ACC112 (cell line): Measurements from ENCODE around the gene PFDN1.

Source experiments
- H2AFZ ChIP-seq: fragments of 200-600 bp; sonication (generic); one replicate; pipeline ENCODE4 v1.6.0; 2017; ENCODE audit warnings: antibody characterized with exemption, low read length; ENCODE audit not compliant: unreplicated experiment
- H3K27ac ChIP-seq: fragments of 200-600 bp; sonication (generic); 2 replicates; pipeline ENCODE4 v1.5.1; 2014; ENCODE audit warnings: low read depth, mild to moderate bottlenecking, antibody characterized with exemption, low read length, moderate library complexity
- H3K27me3 ChIP-seq: fragments of 200-600 bp; sonication (generic); 2 replicates; pipeline ENCODE4 v1.6.1; 2014; ENCODE audit warnings: mild to moderate bottlenecking, antibody characterized with exemption, low read length, moderate library complexity, mixed read lengths; ENCODE audit not compliant: insufficient read depth
- H3K36me3 ChIP-seq: fragments of 200-600 bp; sonication (generic); 2 replicates; pipeline ENCODE4 v1.6.1; 2016; ENCODE audit warnings: mild to moderate bottlenecking, antibody characterized with exemption, low read length, moderate library complexity, mixed read lengths; ENCODE audit not compliant: insufficient read depth
- H3K4me1 ChIP-seq: fragments of 200-600 bp; sonication (generic); one replicate; pipeline ENCODE4 v1.6.1; 2016; ENCODE audit warnings: low read length, mixed read lengths; ENCODE audit not compliant: insufficient read depth, unreplicated experiment, control insufficient read depth
- H3K4me3 ChIP-seq: fragments of 200-600 bp; sonication (generic); 2 replicates; pipeline ENCODE4 v1.5.1; 2014; ENCODE audit warnings: mild to moderate bottlenecking, low read depth, low read length
- H3K79me2 ChIP-seq: fragments of 200-600 bp; sonication (generic); one replicate; pipeline ENCODE4 v1.6.0; 2016; ENCODE audit warnings: low read length; ENCODE audit not compliant: control insufficient read depth, unreplicated experiment, insufficient read depth

The PFDN1 gene

DNA sequence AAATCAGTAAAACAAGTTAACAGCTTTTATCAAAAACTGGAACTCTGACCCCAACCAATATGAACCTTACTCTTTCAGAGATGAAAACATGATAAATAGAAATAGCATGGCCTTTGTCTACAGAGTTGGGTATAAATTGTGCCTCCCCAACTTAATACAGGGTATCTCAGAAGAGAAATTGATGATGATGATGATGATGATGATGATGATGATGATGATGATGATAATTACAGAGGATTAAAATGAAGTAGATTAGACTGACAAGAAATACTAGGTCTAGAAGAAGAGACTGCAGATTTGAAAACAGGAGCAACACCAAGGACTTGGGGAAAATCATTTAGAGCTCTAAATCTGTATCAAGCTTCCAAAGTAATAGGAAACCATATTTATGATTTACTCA, 27.1 kb downstream of the PFDN1 start:
- peaks cover 5% of the 10 kb centered on the region for H3K79me2 ChIP-seq
- no peak overlapping the region for H3K4me3 ChIP-seq
- H2AFZ ChIP-seq = no peak overlapping the region
- no peaks in the 10 kb centered on the region for H3K27me3 ChIP-seq
- H3K36me3 ChIP-seq = no peaks in the 10 kb centered on the region
- no peak overlapping the region for H3K27ac ChIP-seq
- H3K4me1 ChIP-seq = no peaks in the 10 kb centered on the region

- H3K4me1 ChIP-seq = no peaks in the 10 kb centered on the region
- no peaks in the 10 kb centered on the region for H3K36me3 ChIP-seq
- H3K27me3 ChIP-seq = no peaks in the 10 kb centered on the region
- peaks cover 2% of the 10 kb centered on the region for H3K79me2 ChIP-seq
- no peak overlapping the region for H3K4me3 ChIP-seq
- no peak overlapping the region for H3K27ac ChIP-seq
- H2AFZ ChIP-seq = no peak overlapping the region
These were observed 29.5 kb downstream of the PFDN1 start for GRCh38 chr5:140273401-140273877.

DNA sequence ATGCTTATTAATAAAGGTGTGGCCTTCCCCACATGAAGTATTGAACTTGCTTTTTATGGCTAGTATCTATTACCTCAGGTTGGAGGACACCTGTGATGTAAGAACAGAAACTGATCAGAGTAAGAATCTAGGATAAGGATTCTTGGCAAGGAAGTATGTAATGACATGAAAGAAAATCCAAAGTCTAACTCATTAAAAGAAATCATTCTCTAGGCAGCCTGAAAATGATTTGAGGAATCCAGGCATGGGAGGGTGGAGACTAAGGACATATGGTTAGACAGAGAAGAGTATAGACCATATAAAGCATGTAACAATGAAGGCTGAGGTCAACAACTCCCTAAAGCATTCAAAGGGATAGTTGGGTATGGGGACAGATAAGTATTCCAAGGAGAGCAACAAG, 32.9 kb downstream of the PFDN1 start:
- H3K27me3 ChIP-seq = no peaks in the 10 kb centered on the region
- H3K79me2 ChIP-seq = peaks cover 12% of the 10 kb centered on the region
- no peak overlapping the region for H3K27ac ChIP-seq
- H3K36me3 ChIP-seq = no peaks in the 10 kb centered on the region
- no peak overlapping the region for H3K4me3 ChIP-seq
- H3K4me1 ChIP-seq = no peaks in the 10 kb centered on the region
- H2AFZ ChIP-seq = no peak overlapping the region

- Histone ChIP-seq H3K79me2 (peaks cover 16% of the 10 kb centered on the region), H3K27ac (no peak overlapping the region), H3K36me3 (no peaks in the 10 kb centered on the region), H3K27me3 (no peaks in the 10 kb centered on the region), H3K4me3 (no peak overlapping the region), H2AFZ (no peak overlapping the region), H3K4me1 (no peaks in the 10 kb centered on the region)
These were observed 35.3 kb downstream of the PFDN1 start for GRCh38 chr5:140267559-140268018.

GRCh38 chr5:140267201-140267540, 35.7 kb downstream of the PFDN1 start:
- peaks cover 4% of the 10 kb centered on the region for H3K4me1 ChIP-seq
- no peak overlapping the region for H3K27ac ChIP-seq
- peaks cover 16% of the 10 kb centered on the region for H3K79me2 ChIP-seq
- no peak overlapping the region for H2AFZ ChIP-seq
- H3K36me3 ChIP-seq = no peaks in the 10 kb centered on the region
- H3K4me3 ChIP-seq = no peak overlapping the region
- no peaks in the 10 kb centered on the region for H3K27me3 ChIP-seq

GRCh38 chr5:140266471-140267200, 36.3 kb downstream of the PFDN1 start:
- H3K27ac ChIP-seq = no peak overlapping the region
- no peak overlapping the region for H3K4me3 ChIP-seq
- H3K27me3 ChIP-seq = no peaks in the 10 kb centered on the region
- peaks cover 9% of the 10 kb centered on the region for H3K4me1 ChIP-seq
- H3K36me3 ChIP-seq = no peaks in the 10 kb centered on the region
- no peak overlapping the region for H2AFZ ChIP-seq
- H3K79me2 ChIP-seq = peaks cover 16% of the 10 kb centered on the region

GRCh38 chr5:140265845-140266244, 37.1 kb downstream of the PFDN1 start:
- Histone ChIP-seq H3K4me1 (peaks cover 15% of the 10 kb centered on the region), H3K79me2 (peaks cover 16% of the 10 kb centered on the region), H3K36me3 (no peaks in the 10 kb centered on the region), H3K27ac (no peak overlapping the region), H3K4me3 (no peak overlapping the region), H3K27me3 (no peaks in the 10 kb centered on the region), H2AFZ (no peak overlapping the region)

- no peaks in the 10 kb centered on the region for H3K27me3 ChIP-seq
- no peak overlapping the region for H3K4me3 ChIP-seq
- peaks cover 4% of the 10 kb centered on the region; the same call in 1 of the 2 replicates for H3K36me3 ChIP-seq
- no peak overlapping the region for H2AFZ ChIP-seq
- peaks cover 37% of the 10 kb centered on the region for H3K79me2 ChIP-seq
- no peak overlapping the region; the same call in 1 of the 2 replicates for H3K27ac ChIP-seq
- H3K4me1 ChIP-seq = peaks cover 24% of the 10 kb centered on the region
These were observed 40.1 kb downstream of the PFDN1 start for GRCh38 chr5:140262839-140263238.

GRCh38 chr5:140262221-140262620, 40.7 kb downstream of the PFDN1 start:
- H3K4me3 ChIP-seq = no peak overlapping the region
- H3K79me2 ChIP-seq = peaks cover 41% of the 10 kb centered on the region
- H3K27ac ChIP-seq = peak overlapping the region; percentile 76
- peaks cover 4% of the 10 kb centered on the region; the same call in 1 of the 2 replicates for H3K36me3 ChIP-seq
- peaks cover 30% of the 10 kb centered on the region for H3K4me1 ChIP-seq
- H2AFZ ChIP-seq = no peak overlapping the region
- no peaks in the 10 kb centered on the region for H3K27me3 ChIP-seq

DNA sequence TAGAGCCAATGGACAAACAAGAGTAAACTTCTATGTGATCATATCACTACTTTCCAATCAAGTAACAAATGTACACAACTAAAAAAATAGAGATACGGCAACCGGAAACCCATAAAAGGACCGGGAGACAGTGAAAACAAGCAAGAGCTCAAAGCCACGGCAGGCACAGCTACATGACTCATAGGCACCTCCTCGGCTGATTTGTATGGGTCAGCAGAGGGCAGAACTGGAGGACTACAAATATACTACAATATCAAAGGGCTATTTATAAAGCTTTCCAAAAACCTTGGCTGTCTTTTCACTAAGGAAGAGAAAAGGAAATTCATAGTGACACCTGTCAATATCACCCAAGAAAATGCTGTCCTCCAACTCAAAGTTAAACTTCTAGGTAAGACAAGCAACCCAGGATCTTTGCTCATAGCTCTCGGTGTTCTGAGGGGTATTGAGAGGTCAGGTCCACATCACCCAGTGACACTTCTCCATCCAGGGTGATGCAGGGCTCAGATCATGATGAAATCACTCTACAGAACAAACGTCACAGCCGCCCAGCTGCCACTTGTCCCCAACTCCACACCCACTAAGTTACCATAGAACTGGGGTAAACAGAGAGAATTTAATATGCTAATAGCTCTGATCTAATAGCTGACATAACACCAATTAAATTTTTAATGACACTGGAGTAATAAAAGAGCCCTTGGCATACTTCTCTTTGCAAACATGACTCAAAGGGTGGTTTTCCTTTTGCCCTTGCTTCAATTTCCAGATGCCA, 41.3 kb downstream of the PFDN1 start:
- H3K4me3 ChIP-seq = no peak overlapping the region
- peaks cover 30% of the 10 kb centered on the region for H3K4me1 ChIP-seq
- H3K27ac ChIP-seq = peak overlapping the region; percentile 76
- H2AFZ ChIP-seq = no peak overlapping the region
- H3K27me3 ChIP-seq = no peaks in the 10 kb centered on the region
- H3K36me3 ChIP-seq = peaks cover 4% of the 10 kb centered on the region; the same call in 1 of the 2 replicates
- H3K79me2 ChIP-seq = peaks cover 38% of the 10 kb centered on the region
